Heart right ventricle (tissue), 16 donors: ENCODE measurements around the gene GMDS. TPM values are rescaled to one million over a fixed set of nuclear protein-coding genes. Genes with fewer than 3 reads are reported as not detected.

ENCODE experiments used
- ATAC-seq, 8 donors: fragments of 200-7000 bp; cut with Tn5 transposase; one replicate each; pipeline ENCODE4 v1.9.1; 2020; ENCODE audit warnings: mild to moderate bottlenecking in 8 of 8, moderate library complexity in 8 of 8, moderate number of reproducible peaks in 1 of 8
- DNase-seq, 2 donors: peaks; one replicate each; pipeline ENCODE4 v3.0.0-alpha.2; 2020
- H3K27ac ChIP-seq, 10 donors: fragments of 200-600 bp; sonication (generic) in 2 of 10; one replicate each; pipeline versions ENCODE4 v1.5.0 to v1.8.0; 2020 to 2022; ENCODE audit warnings: mild to moderate bottlenecking in 3 of 10
- H3K27me3 ChIP-seq, 7 donors: fragments of 200-600 bp; one replicate each; pipeline ENCODE4 v1.8.0; 2021 to 2022; ENCODE audit warnings: mild to moderate bottlenecking in 2 of 7
- H3K36me3 ChIP-seq, 9 donors: fragments of 200-600 bp; sonication (generic) in 1 of 9; one replicate each; pipeline versions ENCODE4 v1.5.0 to v1.8.0; 2020 to 2022; ENCODE audit warnings: mild to moderate bottlenecking in 2 of 9
- H3K4me1 ChIP-seq, 9 donors: fragments of 200-600 bp; sonication (generic) in 1 of 9; one replicate each; pipeline versions ENCODE4 v1.5.0 to v1.8.0; 2020 to 2022; ENCODE audit warnings: mild to moderate bottlenecking in 4 of 9
- H3K4me3 ChIP-seq, 10 donors: fragments of 200-600 bp; sonication (generic) in 2 of 10; one replicate each; pipeline versions ENCODE4 v1.5.0 to v1.8.0; 2020 to 2022; ENCODE audit warnings: mild to moderate bottlenecking in 7 of 10, moderate library complexity in 2 of 10
- H3K9me3 ChIP-seq, 11 donors: fragments of 200-600 bp in 10 of 11; sonication (generic) in 2 of 11; one replicate each; pipeline versions ENCODE4 v1.5.0 to v1.8.0; 2013 to 2022; ENCODE audit warnings: mild to moderate bottlenecking in 2 of 11, control low read depth in 1 of 11, moderate library complexity in 1 of 11
- WGBS, 2 donors: extraction: QIAGEN DNeasy Blood & Tissue Kit; methylation state at CpG; one replicate each; pipeline ENCODE4 v1.1.7; 2013; ENCODE audit warnings: inconsistent platforms in 1 of 2; 5-methylcytosine and 5-hydroxymethylcytosine counted together
- intact Hi-C, 10 donors: fragments of 100-400 bp; cut with DNase I; formaldehyde crosslinking; loops; one replicate each; pipeline versions ENCODE4 v1.11.1 to v1.14.2; 2022
- polyA plus RNA-seq, 2 donors: library from polyadenylated mRNA; stranded (reverse); fragments of 200-250 nt; gene quantifications; one replicate each; pipeline ENCODE4 v1.2.3, GENCODE V29; 2013
- total RNA-seq, 10 donors: library from RNA; stranded (reverse); fragmentation: NEBNext Ultra II Directional in 3 of 10; extraction: Animal tissue kit (Norgen Biotek cat#: 25700) in 3 of 10; gene quantifications; one replicate each; pipeline versions ENCODE4 v1.2.1 to v1.2.4, GENCODE V29; 2021 to 2023
- TF ChIP-seq, protein P1 (sequence below), 9 donors: fragments of 200-600 bp; sonication (generic) in 2 of 9; IDR thresholded peaks; one replicate each; pipeline versions ENCODE4 v1.5.0 to v1.8.0; 2021 to 2022; ENCODE audit warnings: antibody characterized with exemption in 9 of 9, mild to moderate bottlenecking in 5 of 9, moderate library complexity in 1 of 9
- donor health status: Arrhythmogenic right ventricular cardiomyopathy.
- donor health status: ischemic (EF 13 %, LVEDD 7.1; RV severe dilation, severe dysfunction).
- donor health status: healthy with polysubstance abuse.
- donor health status: DM: no; HTN: yes; CAD: no.
- donor health status: DM: no; HTN: no; CAD: no.
- donor health status: ischemic (EF 25% LVEDD 6.9; RV normal size, moderate dysfunction).
- donor health status: ischemic (EF 25% LVEDD 5.7; RV mildly dilated, moderate dysfunction).
- donor health status: healthy.
- donor health status: DM: yes; HTN: yes; CAD: no.
- donor health status: Ischemic cardiomyopathy.
- donor health status: ischemic (EF 35%, LVEDD 5.7; RV mildly dilated, moderate dysfunction).
- donor health status: nonischemic (EF 11% LVEDD 7.7; RV severe dilation, severe dysfunction).
- donor health status: DM: yes; HTN: yes; CAD: no.
- donor health status: PGD.
- donor health status: ischemic (EF 29% LVEDD 5.4; RV normal size, mild dysfunction).
- donor health status: nonischemic (EF 23%, LVEDD 6.1; RV moderate dilation, normal function).

The GMDS gene
- total and polyA plus RNA-seq, 12 donors, result 5.0 to 10.6 (median 6.9) TPM

DNA sequence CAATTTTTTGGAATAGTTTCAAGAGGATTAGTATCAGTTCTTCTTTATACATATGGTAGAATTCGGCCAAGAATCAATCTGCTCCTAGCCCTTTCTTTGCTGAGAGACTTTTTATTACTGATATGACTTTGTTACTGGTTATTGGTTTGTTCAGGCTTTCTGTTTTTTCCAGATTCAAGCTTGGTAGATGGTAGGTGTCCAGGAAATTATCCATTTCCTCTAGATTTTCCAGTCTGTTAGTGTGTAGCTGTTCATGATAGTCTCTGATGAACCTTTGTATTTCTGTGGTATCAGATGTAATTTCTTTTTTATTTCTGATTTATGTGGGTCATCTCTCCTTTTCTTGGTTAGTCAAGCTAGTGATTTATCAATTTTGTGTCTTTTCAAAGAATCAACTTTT, 167.6 kb downstream of the GMDS start:
- Histone ChIP-seq H3K27ac (no peak overlapping the region), H3K4me3 (no peak overlapping the region), H3K9me3 (peaks cover 0 to 24% (median 0%) of the 10 kb centered on the region in 11 donors), H3K4me1 (no peaks in the 10 kb centered on the region), H3K27me3 (no peaks in the 10 kb centered on the region), H3K36me3 (no peaks in the 10 kb centered on the region)
- intact Hi-C loops, result no loop called here
- TF ChIP-seq, protein P1, sequence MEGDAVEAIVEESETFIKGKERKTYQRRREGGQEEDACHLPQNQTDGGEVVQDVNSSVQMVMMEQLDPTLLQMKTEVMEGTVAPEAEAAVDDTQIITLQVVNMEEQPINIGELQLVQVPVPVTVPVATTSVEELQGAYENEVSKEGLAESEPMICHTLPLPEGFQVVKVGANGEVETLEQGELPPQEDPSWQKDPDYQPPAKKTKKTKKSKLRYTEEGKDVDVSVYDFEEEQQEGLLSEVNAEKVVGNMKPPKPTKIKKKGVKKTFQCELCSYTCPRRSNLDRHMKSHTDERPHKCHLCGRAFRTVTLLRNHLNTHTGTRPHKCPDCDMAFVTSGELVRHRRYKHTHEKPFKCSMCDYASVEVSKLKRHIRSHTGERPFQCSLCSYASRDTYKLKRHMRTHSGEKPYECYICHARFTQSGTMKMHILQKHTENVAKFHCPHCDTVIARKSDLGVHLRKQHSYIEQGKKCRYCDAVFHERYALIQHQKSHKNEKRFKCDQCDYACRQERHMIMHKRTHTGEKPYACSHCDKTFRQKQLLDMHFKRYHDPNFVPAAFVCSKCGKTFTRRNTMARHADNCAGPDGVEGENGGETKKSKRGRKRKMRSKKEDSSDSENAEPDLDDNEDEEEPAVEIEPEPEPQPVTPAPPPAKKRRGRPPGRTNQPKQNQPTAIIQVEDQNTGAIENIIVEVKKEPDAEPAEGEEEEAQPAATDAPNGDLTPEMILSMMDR (IDR thresholded peaks at IDR 0.05), result no peak
- 88 to 90% methylated on average over 1 of the region's 1 CpG for WGBS, 2 donors
- ATAC-seq, result no peak
- DNase-seq, result no peak

DNA sequence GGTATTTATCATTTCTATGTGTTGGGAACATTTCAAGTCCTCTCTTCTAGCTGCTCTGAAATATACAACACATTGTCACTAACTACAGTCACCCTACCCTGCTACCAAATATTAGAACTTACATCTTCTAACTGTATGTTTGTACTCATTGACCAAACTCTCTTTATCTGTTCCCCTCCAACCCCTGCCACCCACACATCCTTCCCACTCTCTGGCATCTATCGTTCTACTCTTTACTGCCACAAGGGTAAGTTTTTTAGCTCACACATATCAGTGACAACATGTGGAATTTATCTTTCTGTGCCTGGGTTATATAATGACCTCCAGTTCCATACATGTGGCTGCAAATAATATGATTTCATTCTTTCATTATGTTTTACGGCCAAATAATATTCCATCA, 171.9 kb downstream of the GMDS start:
- Histone ChIP-seq H3K4me3 (no peak overlapping the region), H3K36me3 (no peaks in the 10 kb centered on the region), H3K27me3 (no peaks in the 10 kb centered on the region), H3K27ac (no peak overlapping the region), H3K9me3 (peaks cover 0 to 16% (median 0%) of the 10 kb centered on the region in 11 donors), H3K4me1 (no peaks in the 10 kb centered on the region)
- TF ChIP-seq, protein P1 (IDR thresholded peaks at IDR 0.05), result no peak
- intact Hi-C loops, result no loop called here
- 75% methylated on average over 2 of the region's 2 CpGs for WGBS, 2 donors
- DNase-seq (no peak), ATAC-seq (no peak)

DNA sequence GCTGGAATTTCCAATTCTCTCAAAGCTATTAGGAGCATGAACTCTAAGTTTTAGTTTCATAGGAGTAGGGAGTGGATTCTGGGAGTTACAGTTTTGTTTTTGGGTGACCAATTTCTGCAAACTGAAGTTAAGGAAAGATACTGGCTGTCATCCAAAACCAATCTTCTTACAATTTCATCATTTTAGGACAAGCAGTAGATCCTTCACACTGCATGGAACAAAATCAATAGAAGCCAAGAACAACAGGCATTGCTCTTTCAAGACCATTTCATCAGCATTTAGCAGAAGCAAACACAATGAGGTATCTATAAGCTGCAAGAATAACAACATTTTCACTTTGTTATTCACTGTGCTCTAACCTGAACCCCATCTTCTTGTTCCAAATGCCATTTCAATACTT, 173.0 kb downstream of the GMDS start:
- H3K4me1 ChIP-seq, result no peaks in the 10 kb centered on the region
- TF ChIP-seq, protein P1 (IDR thresholded peaks at IDR 0.05), result no peak
- intact Hi-C loops, result no loop called here

DNA sequence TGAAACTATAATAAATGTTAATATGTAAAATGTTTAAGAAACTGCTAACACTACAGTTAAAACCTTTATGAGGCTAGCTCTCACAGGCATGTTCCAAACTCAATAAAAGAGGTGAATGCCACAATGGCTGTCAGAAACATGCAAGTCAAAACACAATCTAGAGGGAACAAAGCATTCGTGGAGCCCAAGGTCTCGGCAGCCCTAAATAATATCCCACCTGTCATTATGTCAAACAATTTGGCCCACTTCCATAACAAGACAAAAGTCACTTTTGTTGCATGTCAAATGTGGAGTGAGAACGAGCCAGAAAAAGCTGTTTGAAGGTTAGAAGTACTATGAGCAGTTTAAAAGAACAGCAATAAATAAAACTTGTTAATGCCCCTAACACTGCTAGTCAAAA, 181.9 kb downstream of the GMDS start:
- intact Hi-C loops, result no loop called here
- 49 to 51% methylated on average over 3 of the region's 3 CpGs for WGBS, 2 donors
- no peaks in the 10 kb centered on the region for H3K27me3 ChIP-seq
- H3K27ac ChIP-seq, result no peak overlapping the region
- no peak for DNase-seq
- H3K36me3 ChIP-seq, result no peaks in the 10 kb centered on the region
- TF ChIP-seq, protein P1 (IDR thresholded peaks at IDR 0.05), result no peak
- no peak for ATAC-seq
- peaks cover 0 to 4% (median 0%) of the 10 kb centered on the region in 9 donors for H3K4me1 ChIP-seq
- H3K9me3 ChIP-seq, result peaks cover 0 to 4% (median 0%) of the 10 kb centered on the region in 11 donors
- no peak overlapping the region for H3K4me3 ChIP-seq

More for the DNA sequence above, 173.0 kb downstream of the GMDS start:
- H3K9me3 ChIP-seq, result peaks cover 0 to 10% (median 0%) of the 10 kb centered on the region in 11 donors
- DNase-seq (no peak), ATAC-seq (no peak)
- H3K4me3 ChIP-seq, result no peak overlapping the region
- H3K36me3 ChIP-seq, result no peaks in the 10 kb centered on the region
- no peaks in the 10 kb centered on the region for H3K27me3 ChIP-seq
- H3K27ac ChIP-seq, result no peak overlapping the region
